ENCODE data around the gene SLC46A3. TPM values are rescaled to one million over a fixed set of nuclear protein-coding genes. Genes with fewer than 3 reads are reported as not detected.

The SLC46A3 gene
- total RNA-seq, 1 experiment from 2014 or later = 0.84 TPM

- H3K9me3 ChIP-seq (ENCODE audit: low read length) = no peaks in the 10 kb centered on the region
- no peak for TF ChIP-seq EZH2 (IDR thresholded peaks at IDR 0.05; ENCODE audit: low read length, unreplicated experiment)
- TF ChIP-seq CTCF (conservative IDR thresholded peaks at IDR 0.05; ENCODE audit: low read depth, low read length) = no peak
- TF ChIP-seq EZH2phosphoT487 (IDR thresholded peaks at IDR 0.05; ENCODE audit: borderline replicate concordance, low read length) = no peak
- H3K36me3 ChIP-seq (ENCODE audit: low read depth, low read length) = peaks cover 3% of the 10 kb centered on the region; the same call in 1 of the 2 replicates
- no TSS peak for BruUV-seq (replicated peaks)
- no peaks in the 10 kb centered on the region for H3F3A ChIP-seq (ENCODE audit: low read length, unreplicated experiment)
- no peaks in the 10 kb centered on the region for H3K27me3 ChIP-seq (ENCODE audit: low read length)
- no peak for DNase-seq
- H3K4me1 ChIP-seq (ENCODE audit: insufficient read depth, low read length) = peaks cover 23% of the 10 kb centered on the region
- H3K79me2 ChIP-seq (ENCODE audit: low read length) = peaks cover 45% of the 10 kb centered on the region
- no peak overlapping the region for H3K4me3 ChIP-seq (ENCODE audit: low read length)
- H3K9ac ChIP-seq (ENCODE audit: low read length) = no peak overlapping the region
- no peak overlapping the region for H3K27ac ChIP-seq (ENCODE audit: low read length)
- no peak overlapping the region for H2AFZ ChIP-seq (ENCODE audit: low read length)
- CTCF ChIA-PET = no interaction called here
- ATAC-seq = no peak
- 0 out of 2 replicates have a peak, but pooled peaks cover 8% of the 10 kb centered on the region for H4K20me1 ChIP-seq (ENCODE audit: low read length)
- intact Hi-C loops (cut with micrococcal nuclease) = no loop called here
- H3K9me2 ChIP-seq (replicated peaks; ENCODE audit: low read length) = no peaks in the 10 kb centered on the region
- POLR2A ChIA-PET (ENCODE audit: unreplicated experiment) = no interaction called here
- no peak overlapping the region for H3K4me2 ChIP-seq (ENCODE audit: low read length)
Measured at GRCh38 chr13:28655561-28655960, 63.2 kb downstream of the SLC46A3 start.

GRCh38 chr13:28654276-28654675 lies 64.5 kb downstream of the SLC46A3 start:
- Histone ChIP-seq H3F3A (ENCODE audit: low read length, unreplicated experiment) (no peaks in the 10 kb centered on the region), H3K27ac (ENCODE audit: low read length) (no peak overlapping the region), H3K79me2 (ENCODE audit: low read length) (peaks cover 32% of the 10 kb centered on the region), H3K4me1 (ENCODE audit: insufficient read depth, low read length) (peaks cover 15% of the 10 kb centered on the region), H3K9ac (ENCODE audit: low read length) (no peak overlapping the region), H3K27me3 (ENCODE audit: low read length) (no peaks in the 10 kb centered on the region), H3K4me2 (ENCODE audit: low read length) (no peak overlapping the region), H3K9me2 (replicated peaks; ENCODE audit: low read length) (no peaks in the 10 kb centered on the region), H3K9me3 (ENCODE audit: low read length) (no peaks in the 10 kb centered on the region), H2AFZ (ENCODE audit: low read length) (no peak overlapping the region), H3K36me3 (ENCODE audit: low read depth, low read length) (no peaks in the 10 kb centered on the region), H4K20me1 (ENCODE audit: low read length) (no peaks in the 10 kb centered on the region), H3K4me3 (ENCODE audit: low read length) (no peak overlapping the region)
- POLR2A ChIA-PET (ENCODE audit: unreplicated experiment) = no interaction called here
- intact Hi-C loops (cut with micrococcal nuclease) = no loop called here
- ATAC-seq (no peak), DNase-seq (no peak)
- CTCF ChIA-PET = no interaction called here
- TF ChIP-seq EZH2 (IDR thresholded peaks at IDR 0.05; ENCODE audit: low read length, unreplicated experiment) = no peak
- no TSS peak for BruUV-seq (replicated peaks)

- ATAC-seq (no peak), DNase-seq (no peak)
- peaks cover 14% of the 10 kb centered on the region for H3K4me1 ChIP-seq (ENCODE audit: insufficient read depth, low read length)
- H2AFZ ChIP-seq (ENCODE audit: low read length) = no peak overlapping the region
- H3K4me3 ChIP-seq (ENCODE audit: low read length) = no peak overlapping the region
- no peak overlapping the region for H3K27ac ChIP-seq (ENCODE audit: low read length)
- H3K9me2 ChIP-seq (replicated peaks; ENCODE audit: low read length) = no peaks in the 10 kb centered on the region
- peaks cover 21% of the 10 kb centered on the region for H3K79me2 ChIP-seq (ENCODE audit: low read length)
- no peak overlapping the region for H3K9ac ChIP-seq (ENCODE audit: low read length)
- no TSS peak for BruUV-seq (replicated peaks)
- ChIA-PET POLR2A (ENCODE audit: unreplicated experiment) (no interaction called here), CTCF (no interaction called here)
- H3K9me3 ChIP-seq (ENCODE audit: low read length) = no peaks in the 10 kb centered on the region
- H3F3A ChIP-seq (ENCODE audit: low read length, unreplicated experiment) = no peaks in the 10 kb centered on the region
- no peak overlapping the region for H3K4me2 ChIP-seq (ENCODE audit: low read length)
- TF ChIP-seq CTCF (conservative IDR thresholded peaks at IDR 0.05; ENCODE audit: low read depth, low read length) (no peak), EZH2 (IDR thresholded peaks at IDR 0.05; ENCODE audit: low read length, unreplicated experiment) (no peak), EZH2phosphoT487 (IDR thresholded peaks at IDR 0.05; ENCODE audit: borderline replicate concordance, low read length) (no peak)
- no peaks in the 10 kb centered on the region for H3K36me3 ChIP-seq (ENCODE audit: low read depth, low read length)
- H4K20me1 ChIP-seq (ENCODE audit: low read length) = no peaks in the 10 kb centered on the region
- H3K27me3 ChIP-seq (ENCODE audit: low read length) = no peaks in the 10 kb centered on the region
- intact Hi-C loops (cut with micrococcal nuclease) = no loop called here
Measured at GRCh38 chr13:28653111-28653510, 65.7 kb downstream of the SLC46A3 start.

Measured in PC-3 (cell line).